Colonic mucosa (tissue), 4 donors: ENCODE data around the gene NEB. TPM values are rescaled to one million over a fixed set of nuclear protein-coding genes. Genes with fewer than 3 reads are reported as not detected.

ENCODE experiments used
- DNase-seq: peaks from one replicate; pipeline ENCODE4 v3.0.0-alpha.2; 2020
- H3K27ac ChIP-seq: fragments of 200-600 bp; one replicate; pipeline ENCODE4 v1.8.0; 2021
- H3K27me3 ChIP-seq: fragments of 200-600 bp; one replicate; pipeline ENCODE4 v1.8.0; 2021
- H3K36me3 ChIP-seq: fragments of 200-600 bp; one replicate; pipeline ENCODE4 v1.8.0; 2021
- H3K4me1 ChIP-seq: fragments of 200-600 bp; one replicate; pipeline ENCODE4 v1.8.0; 2021; ENCODE audit warnings: mild to moderate bottlenecking
- H3K4me3 ChIP-seq: fragments of 200-600 bp; one replicate; pipeline ENCODE4 v1.8.0; 2021
- H3K9ac ChIP-seq, 2 donors: one replicate each; pipeline ENCODE4 v1.7.0; 2013; ENCODE audit warnings: control low read depth in 2 of 2, low read depth in 2 of 2, low read length in 2 of 2
- H3K9me3 ChIP-seq: fragments of 200-600 bp; one replicate; pipeline ENCODE4 v1.8.0; 2021
- intact Hi-C: fragments of 100-400 bp; cut with DNase I; formaldehyde crosslinking; loops from one replicate; pipeline ENCODE4 v1.14.1; 2022
- total RNA-seq, 2 donors: library from RNA; stranded (reverse); fragmentation: NEBNext Ultra II Directional in 1 of 2; extraction: Animal tissue kit (Norgen Biotek cat#: 25700) in 1 of 2; gene quantifications; one replicate each; pipeline ENCODE4 v1.2.1, GENCODE V29; 2021
- TF ChIP-seq, protein P1 (sequence below): fragments of 200-600 bp; IDR thresholded peaks from one replicate; pipeline ENCODE4 v1.8.0; 2022; ENCODE audit warnings: antibody characterized with exemption, mild to moderate bottlenecking
- donor health status: healthy.
- donor health status: DM: no; HTN: no; CAD: no.
- donor health status: DM: no; HTN: no; CAD: no.

NEB gene
- total RNA-seq, 2 donors from 2014 or later = 0.89 to 1.0 TPM

DNA sequence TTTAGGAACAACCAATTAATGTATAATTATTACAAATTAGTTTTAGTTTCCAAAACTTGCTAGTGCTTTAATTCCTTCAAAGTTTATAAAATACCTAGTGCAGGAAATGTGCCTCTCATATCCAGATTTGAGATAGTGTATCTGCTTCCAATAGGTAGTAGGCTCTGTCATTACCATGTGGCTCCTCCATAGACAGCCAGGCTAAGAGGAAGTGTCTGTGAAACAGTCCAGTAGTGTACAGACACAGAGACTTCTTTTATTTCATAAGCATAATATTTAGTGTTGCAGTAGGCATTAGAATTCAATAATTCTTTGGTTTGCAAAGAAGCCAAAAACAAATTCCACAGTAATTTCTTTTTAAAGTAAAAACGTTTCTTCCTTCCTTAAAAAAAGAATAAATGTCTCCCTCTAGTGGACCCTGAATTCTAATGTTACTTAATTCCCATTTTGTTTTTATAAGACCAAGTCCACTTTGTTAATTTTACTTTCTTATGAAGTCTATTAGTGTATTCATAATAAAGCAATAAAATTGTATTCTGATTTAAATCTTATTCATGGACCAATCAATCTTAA lies 101.2 kb downstream of the NEB start:
- DNase-seq = no peak
- no peak overlapping the region for H3K4me3 ChIP-seq
- H3K36me3 ChIP-seq = no peaks in the 10 kb centered on the region

DNA sequence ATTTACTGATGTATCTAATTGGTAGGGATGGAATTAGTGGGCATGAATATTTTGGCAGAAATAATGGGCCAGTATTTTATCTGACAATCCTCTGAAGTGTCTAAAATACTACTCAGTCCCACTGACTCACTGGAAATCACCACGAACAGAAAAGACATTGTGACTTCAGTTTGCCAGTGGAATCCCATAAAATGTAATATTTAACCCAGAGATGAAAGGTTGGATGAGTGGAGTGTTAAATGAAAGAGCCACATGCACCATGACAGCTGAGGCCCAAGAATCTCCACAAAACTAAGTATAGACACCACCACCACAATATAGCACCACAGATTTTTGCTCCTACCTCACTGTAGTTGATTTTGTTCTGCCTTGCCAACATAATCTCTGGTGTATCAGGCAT lies 103.9 kb downstream of the NEB start:
- no peak for DNase-seq
- intact Hi-C loops = no loop called here
- Histone ChIP-seq H3K9me3 (no peaks in the 10 kb centered on the region), H3K36me3 (no peaks in the 10 kb centered on the region), H3K27me3 (no peaks in the 10 kb centered on the region), H3K4me3 (no peak overlapping the region), H3K4me1 (no peaks in the 10 kb centered on the region), H3K9ac (no peak overlapping the region), H3K27ac (no peak overlapping the region)
- TF ChIP-seq, protein P1, sequence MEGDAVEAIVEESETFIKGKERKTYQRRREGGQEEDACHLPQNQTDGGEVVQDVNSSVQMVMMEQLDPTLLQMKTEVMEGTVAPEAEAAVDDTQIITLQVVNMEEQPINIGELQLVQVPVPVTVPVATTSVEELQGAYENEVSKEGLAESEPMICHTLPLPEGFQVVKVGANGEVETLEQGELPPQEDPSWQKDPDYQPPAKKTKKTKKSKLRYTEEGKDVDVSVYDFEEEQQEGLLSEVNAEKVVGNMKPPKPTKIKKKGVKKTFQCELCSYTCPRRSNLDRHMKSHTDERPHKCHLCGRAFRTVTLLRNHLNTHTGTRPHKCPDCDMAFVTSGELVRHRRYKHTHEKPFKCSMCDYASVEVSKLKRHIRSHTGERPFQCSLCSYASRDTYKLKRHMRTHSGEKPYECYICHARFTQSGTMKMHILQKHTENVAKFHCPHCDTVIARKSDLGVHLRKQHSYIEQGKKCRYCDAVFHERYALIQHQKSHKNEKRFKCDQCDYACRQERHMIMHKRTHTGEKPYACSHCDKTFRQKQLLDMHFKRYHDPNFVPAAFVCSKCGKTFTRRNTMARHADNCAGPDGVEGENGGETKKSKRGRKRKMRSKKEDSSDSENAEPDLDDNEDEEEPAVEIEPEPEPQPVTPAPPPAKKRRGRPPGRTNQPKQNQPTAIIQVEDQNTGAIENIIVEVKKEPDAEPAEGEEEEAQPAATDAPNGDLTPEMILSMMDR = no peak

More for the DNA sequence above, 101.2 kb downstream of the NEB start:
- H3K9ac ChIP-seq = no peak overlapping the region
- intact Hi-C loops = no loop called here
- TF ChIP-seq, protein P1 = no peak
- no peaks in the 10 kb centered on the region for H3K9me3 ChIP-seq
- H3K4me1 ChIP-seq = no peaks in the 10 kb centered on the region
- no peak overlapping the region for H3K27ac ChIP-seq
- H3K27me3 ChIP-seq = no peaks in the 10 kb centered on the region

DNA sequence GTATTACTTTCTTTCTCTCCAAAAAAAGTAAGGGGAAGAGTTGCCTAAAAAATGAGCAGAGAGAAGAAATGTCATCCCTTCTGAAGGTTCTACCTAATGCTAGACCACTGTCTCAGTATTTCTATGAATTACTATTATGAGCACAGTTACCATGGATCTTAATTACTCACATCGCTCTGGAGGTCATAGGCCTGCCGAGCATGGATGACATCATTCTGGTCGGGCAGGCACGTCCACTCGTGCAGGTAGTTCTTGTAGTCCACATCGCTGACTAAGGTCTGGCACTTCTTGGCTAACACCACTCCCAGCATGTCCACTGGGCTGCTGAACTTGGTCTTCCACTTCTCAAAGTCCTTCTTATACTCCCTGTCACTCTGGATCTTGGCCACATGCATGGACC lies 106.9 kb downstream of the NEB start:
- H3K27ac ChIP-seq = no peak overlapping the region
- H3K4me3 ChIP-seq = no peak overlapping the region

DNA sequence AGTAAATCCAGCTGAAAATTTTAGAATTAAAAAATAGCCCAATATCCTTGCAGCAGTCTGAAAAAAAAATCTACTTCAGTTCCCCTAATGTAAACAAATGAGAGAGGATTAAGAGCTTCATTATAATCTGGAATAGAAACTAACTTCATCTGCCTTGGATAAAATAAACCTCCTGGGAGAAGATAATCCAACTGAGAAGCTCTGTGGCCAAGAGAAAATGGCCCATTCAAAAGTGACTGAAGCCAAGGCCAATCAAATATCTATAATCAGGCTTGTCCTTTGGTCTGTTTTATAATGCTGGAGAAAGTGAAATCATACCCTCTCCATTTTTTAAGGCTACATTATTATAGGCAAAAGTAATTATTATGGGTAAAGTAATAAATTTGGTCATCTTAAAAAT lies 110.0 kb downstream of the NEB start:
- TF ChIP-seq, protein P1 = no peak
- intact Hi-C loops = no loop called here
- H3K9ac ChIP-seq = no peak overlapping the region
- no peaks in the 10 kb centered on the region for H3K27me3 ChIP-seq
- no peak for DNase-seq
- H3K36me3 ChIP-seq = no peaks in the 10 kb centered on the region
- H3K4me1 ChIP-seq = no peaks in the 10 kb centered on the region
- no peak overlapping the region for H3K27ac ChIP-seq
- no peak overlapping the region for H3K4me3 ChIP-seq
- H3K9me3 ChIP-seq = no peaks in the 10 kb centered on the region

More for the DNA sequence above, 106.9 kb downstream of the NEB start:
- Histone ChIP-seq H3K36me3 (no peaks in the 10 kb centered on the region), H3K9me3 (no peaks in the 10 kb centered on the region), H3K27me3 (no peaks in the 10 kb centered on the region), H3K4me1 (no peaks in the 10 kb centered on the region), H3K9ac (no peak overlapping the region)
- TF ChIP-seq, protein P1 = no peak
- DNase-seq = no peak
- intact Hi-C loops = no loop called here

DNA sequence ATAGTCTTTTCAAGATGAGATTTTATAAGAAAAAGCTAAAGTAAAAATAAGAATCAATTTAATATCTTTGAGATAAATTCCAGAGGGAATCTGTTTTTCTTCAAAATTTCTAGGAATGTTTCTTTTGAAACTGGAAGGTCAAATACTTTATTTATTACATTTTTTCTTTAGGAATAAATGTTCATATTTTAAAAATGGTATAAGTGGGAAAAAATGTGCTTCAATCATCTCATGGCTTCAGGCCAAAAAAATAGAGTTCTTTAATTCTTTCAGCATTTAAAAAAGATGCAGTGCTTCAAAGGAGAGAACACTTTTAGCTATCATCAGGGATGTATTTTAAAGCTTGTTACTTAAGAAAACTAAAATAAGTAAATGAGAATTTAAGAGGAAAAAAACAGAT lies 110.6 kb downstream of the NEB start:
- no peak for DNase-seq
- TF ChIP-seq, protein P1 = no peak
- Histone ChIP-seq H3K27me3 (no peaks in the 10 kb centered on the region), H3K36me3 (no peaks in the 10 kb centered on the region), H3K27ac (no peak overlapping the region), H3K9ac (no peak overlapping the region), H3K4me1 (no peaks in the 10 kb centered on the region), H3K4me3 (no peak overlapping the region), H3K9me3 (no peaks in the 10 kb centered on the region)
- intact Hi-C loops = no loop called here
